MM.1S (cell line): Measurements from ENCODE around the gene GNPDA1.
"Not testable (repeated sequence)": the region's sequence is repeated elsewhere in the genome, so short reads cannot be mapped to it uniquely, and the experiment has no call there.

Experiments
- DNase-seq: peaks from one replicate; pipeline ENCODE4 v3.0.0-alpha.2; 2015
- H2AFZ ChIP-seq: fragments of 300-600 bp; sonication (generic); 2 replicates; pipeline ENCODE4 v1.6.0; 2016; ENCODE audit warnings: antibody characterized with exemption, low read length
- H3F3A ChIP-seq: fragments of 300-600 bp; sonication (generic); 2 replicates; pipeline ENCODE4 v1.6.1; 2016; ENCODE audit warnings: mild to moderate bottlenecking, antibody characterized with exemption, low read length, moderate library complexity, mixed read lengths; ENCODE audit not compliant: insufficient read depth
- H3K27ac ChIP-seq: fragments of 300-600 bp; sonication (generic); 2 replicates; pipeline ENCODE4 v1.5.1; 2016; ENCODE audit warnings: mild to moderate bottlenecking, low read length
- H3K27me3 ChIP-seq: fragments of 300-600 bp; sonication (generic); replicated peaks from 2 replicates; pipeline ENCODE4 v1.6.0; 2016; ENCODE audit warnings: low read length; ENCODE audit not compliant: insufficient read depth
- H3K36me3 ChIP-seq: fragments of 300-600 bp; sonication (generic); replicated peaks from 2 replicates; pipeline ENCODE4 v1.6.1; 2016; ENCODE audit warnings: mild to moderate bottlenecking, low read length, mixed read lengths; ENCODE audit not compliant: insufficient read depth
- H3K4me1 ChIP-seq: fragments of 300-600 bp; sonication (generic); 2 replicates; pipeline ENCODE4 v1.6.1; 2016; ENCODE audit warnings: low read length, mixed read lengths
- H3K4me2 ChIP-seq: fragments of 300-600 bp; sonication (generic); 2 replicates; pipeline ENCODE4 v1.6.0; 2016; ENCODE audit warnings: low read depth, low read length
- H3K4me3 ChIP-seq: fragments of 300-600 bp; sonication (generic); 2 replicates; pipeline ENCODE4 v1.5.1; 2016; ENCODE audit warnings: low read length, mixed read lengths
- H3K79me2 ChIP-seq: fragments of 300-600 bp; sonication (generic); 2 replicates; pipeline ENCODE4 v1.6.1; 2016; ENCODE audit warnings: mixed run types, low read length, mixed read lengths
- H3K9ac ChIP-seq: fragments of 300-600 bp; sonication (generic); 2 replicates; pipeline ENCODE4 v1.6.1; 2016; ENCODE audit warnings: low read length, mixed read lengths
- H3K9me2 ChIP-seq: fragments of 300-600 bp; sonication (generic); replicated peaks from 2 replicates; pipeline ENCODE4 v1.6.1; 2016; ENCODE audit warnings: mild to moderate bottlenecking, low read length, mixed read lengths; ENCODE audit not compliant: insufficient read depth
- H3K9me3 ChIP-seq: fragments of 300-600 bp; sonication (generic); replicated peaks from 2 replicates; pipeline ENCODE4 v1.6.1; 2016; ENCODE audit warnings: mild to moderate bottlenecking, low read length, mixed read lengths; ENCODE audit not compliant: insufficient read depth
- H4K20me1 ChIP-seq: fragments of 300-600 bp; sonication (generic); 2 replicates; pipeline ENCODE4 v1.6.1; 2016; ENCODE audit warnings: mild to moderate bottlenecking, low read length, moderate library complexity, mixed read lengths; ENCODE audit not compliant: insufficient read depth
- CTCF ChIP-seq: fragments of 300-600 bp; sonication (generic); IDR thresholded peaks from 2 replicates; pipeline ENCODE4 v1.5.1; 2016; ENCODE audit warnings: antibody characterized with exemption, low read length, mixed read lengths
- EZH2 ChIP-seq: fragments of 300-600 bp; sonication (generic); optimal IDR thresholded peaks from 2 replicates; pipeline ENCODE3; 2017; ENCODE audit warnings: low read depth, mild to moderate bottlenecking, antibody characterized with exemption, low read length, mixed read lengths
- EZH2phosphoT487 ChIP-seq: fragments of 300-600 bp; sonication (generic); IDR thresholded peaks from 2 replicates; pipeline ENCODE4 v1.6.1; 2018; ENCODE audit warnings: antibody characterized with exemption, low read length

Gene GNPDA1

GRCh38 chr5:142038735-142039134 is 25.9 kb upstream of the GNPDA1 start:
- H3F3A ChIP-seq, result no peaks in the 10 kb centered on the region
- no peak for TF ChIP-seq EZH2phosphoT487
- TF ChIP-seq EZH2, result no peak
- no peak for TF ChIP-seq CTCF
- H3K4me2 ChIP-seq, result no peak overlapping the region
- no peaks in the 10 kb centered on the region for H3K79me2 ChIP-seq
- H2AFZ ChIP-seq, result no peak overlapping the region
- no peaks in the 10 kb centered on the region for H3K9me3 ChIP-seq
- no peak overlapping the region for H3K27ac ChIP-seq
- no peaks in the 10 kb centered on the region for H3K27me3 ChIP-seq
- no peaks in the 10 kb centered on the region for H3K9me2 ChIP-seq
- H3K4me1 ChIP-seq, result no peaks in the 10 kb centered on the region
- no peak for DNase-seq
- no peak overlapping the region for H3K9ac ChIP-seq
- H3K36me3 ChIP-seq, result no peaks in the 10 kb centered on the region
- no peaks in the 10 kb centered on the region for H4K20me1 ChIP-seq
- H3K4me3 ChIP-seq, result no peak overlapping the region

GRCh38 chr5:142037599-142037998 is 24.8 kb upstream of the GNPDA1 start:
- H4K20me1 ChIP-seq, H3F3A ChIP-seq, H3K9me3 ChIP-seq, DNase-seq, H3K27ac ChIP-seq, H3K9ac ChIP-seq, H3K4me3 ChIP-seq, H3K27me3 ChIP-seq, H3K36me3 ChIP-seq, H3K4me2 ChIP-seq, H2AFZ ChIP-seq, H3K9me2 ChIP-seq, H3K79me2 ChIP-seq, H3K4me1 ChIP-seq: not testable (repeated sequence)

GRCh38 chr5:142036918-142037317 is 24.1 kb upstream of the GNPDA1 start:
- H3K36me3 ChIP-seq, result no peaks in the 10 kb centered on the region
- no peak overlapping the region for H3K4me2 ChIP-seq
- no peaks in the 10 kb centered on the region for H3K4me1 ChIP-seq
- H3F3A ChIP-seq, result no peaks in the 10 kb centered on the region
- H3K79me2 ChIP-seq, result no peaks in the 10 kb centered on the region
- no peaks in the 10 kb centered on the region for H3K9me2 ChIP-seq
- H4K20me1 ChIP-seq, result no peaks in the 10 kb centered on the region
- no peaks in the 10 kb centered on the region for H3K9me3 ChIP-seq
- no peak for DNase-seq
- H3K27ac ChIP-seq, result no peak overlapping the region
- no peak overlapping the region for H2AFZ ChIP-seq
- H3K9ac ChIP-seq, result no peak overlapping the region
- no peak overlapping the region for H3K4me3 ChIP-seq
- H3K27me3 ChIP-seq, result no peaks in the 10 kb centered on the region
- TF ChIP-seq EZH2, result no peak

GRCh38 chr5:142034994-142035393 is 22.2 kb upstream of the GNPDA1 start:
- Histone ChIP-seq H3F3A (no peaks in the 10 kb centered on the region), H4K20me1 (no peaks in the 10 kb centered on the region), H3K27me3 (no peaks in the 10 kb centered on the region), H3K9ac (no peak overlapping the region), H3K9me2 (no peaks in the 10 kb centered on the region), H3K27ac (no peak overlapping the region), H3K9me3 (no peaks in the 10 kb centered on the region), H2AFZ (no peak overlapping the region), H3K4me3 (no peak overlapping the region), H3K4me2 (no peak overlapping the region), H3K36me3 (no peaks in the 10 kb centered on the region), H3K4me1 (no peaks in the 10 kb centered on the region), H3K79me2 (no peaks in the 10 kb centered on the region)
- no peak for DNase-seq
- TF ChIP-seq EZH2phosphoT487 (no peak), CTCF (no peak), EZH2 (no peak)

GRCh38 chr5:142033632-142034567 is 21.1 kb upstream of the GNPDA1 start:
- not testable (repeated sequence) for H3F3A ChIP-seq, H3K4me3 ChIP-seq, H3K4me2 ChIP-seq, H3K9me2 ChIP-seq, H4K20me1 ChIP-seq, H3K27me3 ChIP-seq, H2AFZ ChIP-seq, H3K79me2 ChIP-seq, H3K9ac ChIP-seq, H3K4me1 ChIP-seq, H3K9me3 ChIP-seq, H3K27ac ChIP-seq, H3K36me3 ChIP-seq, DNase-seq
